ENCODE data around the gene UNC93B1.
A peak's percentile ranks its signal among the peaks of the same experiment; 100 is the strongest.
"Not testable (repeated sequence)": the region's sequence is repeated elsewhere in the genome, so short reads cannot be mapped to it uniquely, and the experiment has no call there.

Gene UNC93B1

GRCh38 chr11:67983951-67984350 lies 19.9 kb downstream of the UNC93B1 start:
- DNase-seq: no peak

- DNase-seq: not testable (repeated sequence)
Measured at GRCh38 chr11:67982255-67982857, 21.5 kb downstream of the UNC93B1 start.

GRCh38 chr11:67981226-67981625 lies 22.7 kb downstream of the UNC93B1 start:
- not testable (repeated sequence) for DNase-seq

- DNase-seq: not testable (repeated sequence)
Measured at GRCh38 chr11:67978766-67979418, 25.0 kb downstream of the UNC93B1 start.

- not testable (repeated sequence) for DNase-seq
Measured at GRCh38 chr11:67974746-67975145, 29.2 kb downstream of the UNC93B1 start.

GRCh38 chr11:67965830-67966348 lies 38.0 kb downstream of the UNC93B1 start:
- not testable (repeated sequence) for DNase-seq

GRCh38 chr11:67964746-67965145 lies 39.2 kb downstream of the UNC93B1 start:
- DNase-seq: peak in 1 of 2 donors; percentile 5

- not testable (repeated sequence) for DNase-seq
Measured at GRCh38 chr11:67963879-67964278, 40.0 kb downstream of the UNC93B1 start.

- DNase-seq: not testable (repeated sequence)
Measured at GRCh38 chr11:67963217-67963616, 40.7 kb downstream of the UNC93B1 start.

GRCh38 chr11:67956236-67956635 lies 47.7 kb downstream of the UNC93B1 start:
- DNase-seq: not testable (repeated sequence)

- DNase-seq: peak; percentile 67 to 72
Measured at GRCh38 chr11:67955461-67956007, 48.4 kb downstream of the UNC93B1 start.

- DNase-seq: not testable (repeated sequence)
Measured at GRCh38 chr11:67954971-67955370, 48.9 kb downstream of the UNC93B1 start.

GRCh38 chr11:67954251-67954650 lies 49.6 kb downstream of the UNC93B1 start:
- not testable (repeated sequence) for DNase-seq

GRCh38 chr11:67950705-67951104 lies 53.2 kb downstream of the UNC93B1 start:
- not testable (repeated sequence) for DNase-seq

- not testable (repeated sequence) for DNase-seq
Measured at GRCh38 chr11:67947785-67948184, 56.1 kb downstream of the UNC93B1 start.

GRCh38 chr11:67946403-67946802 lies 57.5 kb downstream of the UNC93B1 start:
- DNase-seq: not testable (repeated sequence)

- not testable (repeated sequence) for DNase-seq
Measured at GRCh38 chr11:67943406-67943805, 60.5 kb downstream of the UNC93B1 start.
